Coronary artery (tissue), 2 donors: Measurements from ENCODE around the gene PITPNC1.

ENCODE experiments used
- DNase-seq: peaks from one replicate; pipeline ENCODE4 v3.0.0-alpha.2; 2017; ENCODE audit warnings: low spot score
- H3K27ac ChIP-seq, 2 donors: fragments of 200-600 bp; sonication (generic); one replicate each; pipeline ENCODE4 v1.5.1; 2016 to 2019
- H3K4me3 ChIP-seq: fragments of 200-600 bp; sonication (generic); 2 replicates; pipeline ENCODE4 v1.5.1; 2016; ENCODE audit warnings: mild to moderate bottlenecking, moderate library complexity
- CTCF ChIP-seq: fragments of 200-600 bp; sonication (generic); IDR thresholded peaks from one replicate; pipeline ENCODE4 v1.5.1; 2019; ENCODE audit warnings: antibody characterized with exemption

The PITPNC1 gene

GRCh38 chr17:67656494-67657203 lies 279.6 kb downstream of the PITPNC1 start:
- Histone ChIP-seq H3K4me3 (no peak overlapping the region), H3K27ac (no peak overlapping the region)
- no peak for DNase-seq
- TF ChIP-seq CTCF = no peak

GRCh38 chr17:67657596-67657995 lies 280.5 kb downstream of the PITPNC1 start:
- Histone ChIP-seq H3K4me3 (no peak overlapping the region), H3K27ac (no peak overlapping the region)
- no peak for TF ChIP-seq CTCF
- no peak for DNase-seq

- Histone ChIP-seq H3K27ac (no peak overlapping the region), H3K4me3 (no peak overlapping the region)
- TF ChIP-seq CTCF = no peak
- DNase-seq = no peak
These were observed 281.2 kb downstream of the PITPNC1 start for GRCh38 chr17:67658265-67658664.

GRCh38 chr17:67659028-67659427 lies 281.9 kb downstream of the PITPNC1 start:
- no peak for TF ChIP-seq CTCF
- H3K27ac ChIP-seq = no peak overlapping the region
- no peak for DNase-seq
- H3K4me3 ChIP-seq = no peak overlapping the region

GRCh38 chr17:67662712-67663111 lies 285.6 kb downstream of the PITPNC1 start:
- DNase-seq = no peak
- H3K4me3 ChIP-seq = no peak overlapping the region
- H3K27ac ChIP-seq = no peak overlapping the region
- TF ChIP-seq CTCF = no peak

GRCh38 chr17:67663457-67663856 lies 286.4 kb downstream of the PITPNC1 start:
- DNase-seq = no peak
- Histone ChIP-seq H3K27ac (no peak overlapping the region), H3K4me3 (no peak overlapping the region)
- TF ChIP-seq CTCF = no peak

- Histone ChIP-seq H3K27ac (no peak overlapping the region), H3K4me3 (no peak overlapping the region)
- no peak for DNase-seq
- TF ChIP-seq CTCF = no peak
These were observed 288.9 kb downstream of the PITPNC1 start for GRCh38 chr17:67666028-67666427.
